HEK293 (cell line): ENCODE results near the gene MINDY1.
A peak's percentile ranks its signal among the peaks of the same experiment; 100 is the strongest.

Source experiments
- CTCF ChIA-PET: fragments of 350-600 bp; formaldehyde crosslinking; extraction: SDS; loops from one replicate; lab custom pipeline; 2021; ENCODE audit warnings: antibody characterized with exemption; lab: Yijun Ruan, JAX
- POLR2A ChIA-PET: fragments of 300-600 bp; formaldehyde crosslinking; extraction: SDS; loops from one replicate; lab custom pipeline; 2020; ENCODE audit warnings: antibody characterized with exemption, inconsistent platforms; lab: Yijun Ruan, JAX
- H3K27ac ChIP-seq: fragments of 200-500 bp; sonication (Bioruptor generic); 2 replicates; pipeline ENCODE4 v1.5.1; 2014; ENCODE audit warnings: low read depth, low read length, control low read depth, inconsistent platforms; ENCODE audit errors: extremely low read depth
- H3K36me3 ChIP-seq, 2 experiments: fragments of 200-500 bp in 1 of 2; sonication (Bioruptor generic) in 1 of 2; 1 replicate in 1 of 2; 2 replicates in 1 of 2; pipeline ENCODE4 v1.5.1; 2014 to 2017; ENCODE audit warnings: inconsistent platforms in 2 of 2, low read length in 2 of 2; ENCODE audit not compliant: control insufficient read depth in 2 of 2, insufficient read depth in 1 of 2
- H3K4me1 ChIP-seq: fragments of 200-500 bp; sonication (Bioruptor generic); 2 replicates; pipeline ENCODE4 v1.5.1; 2014; ENCODE audit warnings: mild to moderate bottlenecking, low read length, inconsistent platforms; ENCODE audit not compliant: control insufficient read depth, insufficient read depth
- H3K4me3 ChIP-seq: 2 replicates; pipeline ENCODE4 v1.5.1; 2011; ENCODE audit warnings: low read depth, mild to moderate bottlenecking, control low read depth, low read length, moderate library complexity
- H3K9me3 ChIP-seq: fragments of 200-500 bp; sonication (Bioruptor generic); 2 replicates; pipeline ENCODE4 v1.5.1; 2014; ENCODE audit warnings: low read depth, low read length, inconsistent platforms; ENCODE audit not compliant: control insufficient read depth, insufficient read depth
- ATF2 ChIP-seq: fragments of 450-650 bp; formaldehyde crosslinking; IDR thresholded peaks from 2 replicates; pipeline ENCODE4 v1.5.1; 2016; ENCODE audit warnings: missing biosample characterization, missing genetic modification characterization, low read depth
- PATZ1 ChIP-seq: fragments of 450-650 bp; formaldehyde crosslinking; IDR thresholded peaks from 2 replicates; pipeline ENCODE4 v1.5.1; 2016; ENCODE audit warnings: missing biosample characterization, missing genetic modification characterization
- PRDM6 ChIP-seq: fragments of 450-650 bp; formaldehyde crosslinking; IDR thresholded peaks from 2 replicates; pipeline ENCODE4 v1.5.1; 2017; ENCODE audit warnings: missing biosample characterization, missing genetic modification characterization
- RBAK ChIP-seq: fragments of 450-650 bp; formaldehyde crosslinking; IDR thresholded peaks from 2 replicates; pipeline ENCODE4 v1.5.1; 2016; ENCODE audit warnings: missing biosample characterization, missing genetic modification characterization
- SCRT2 ChIP-seq: fragments of 450-650 bp; formaldehyde crosslinking; IDR thresholded peaks from 2 replicates; pipeline ENCODE4 v1.5.1; 2016; ENCODE audit warnings: missing biosample characterization, missing genetic modification characterization
- SP2 ChIP-seq: fragments of 450-650 bp; formaldehyde crosslinking; IDR thresholded peaks from 2 replicates; pipeline ENCODE4 v1.5.1; 2016; ENCODE audit warnings: missing biosample characterization, missing genetic modification characterization
- SP7 ChIP-seq: fragments of 450-650 bp; formaldehyde crosslinking; IDR thresholded peaks from 2 replicates; pipeline ENCODE4 v1.5.1; 2016; ENCODE audit warnings: missing biosample characterization, missing genetic modification characterization
- ZBTB10 ChIP-seq: fragments of 450-650 bp; formaldehyde crosslinking; IDR thresholded peaks from 2 replicates; pipeline ENCODE4 v1.5.1; 2016; ENCODE audit warnings: missing biosample characterization, missing genetic modification characterization
- ZBTB26 ChIP-seq: fragments of 450-650 bp; formaldehyde crosslinking; optimal IDR thresholded peaks from 2 replicates; pipeline ENCODE3; 2016; ENCODE audit warnings: missing biosample characterization, mild to moderate bottlenecking, missing genetic modification characterization
- ZBTB44 ChIP-seq: fragments of 450-650 bp; IDR thresholded peaks from 2 replicates; pipeline ENCODE4 v1.5.1; 2018; ENCODE audit warnings: missing biosample characterization, mild to moderate bottlenecking, missing genetic modification characterization
- ZBTB8A ChIP-seq: fragments of 450-650 bp; formaldehyde crosslinking; IDR thresholded peaks from 2 replicates; pipeline ENCODE4 v1.5.1; 2016; ENCODE audit warnings: missing biosample characterization, missing genetic modification characterization
- ZNF174 ChIP-seq: fragments of 450-650 bp; formaldehyde crosslinking; IDR thresholded peaks from 2 replicates; pipeline ENCODE4 v1.5.0; 2017; ENCODE audit warnings: missing biosample characterization, mild to moderate bottlenecking, missing genetic modification characterization
- ZNF302 ChIP-seq: fragments of 450-650 bp; formaldehyde crosslinking; IDR thresholded peaks from 2 replicates; pipeline ENCODE4 v1.5.1; 2016; ENCODE audit warnings: missing biosample characterization, missing genetic modification characterization, low read depth
- ZNF341 ChIP-seq: fragments of 450-650 bp; formaldehyde crosslinking; IDR thresholded peaks from 2 replicates; pipeline ENCODE4; 2016; ENCODE audit warnings: low read depth, missing biosample characterization, missing genetic modification characterization
- ZNF488 ChIP-seq: fragments of 450-650 bp; formaldehyde crosslinking; IDR thresholded peaks from 2 replicates; pipeline ENCODE4 v1.5.1; 2016; ENCODE audit warnings: missing biosample characterization, missing genetic modification characterization
- ZNF510 ChIP-seq: fragments of 450-650 bp; formaldehyde crosslinking; IDR thresholded peaks from 2 replicates; pipeline ENCODE4 v1.5.1; 2018; ENCODE audit warnings: mild to moderate bottlenecking, missing genetic modification characterization, missing biosample characterization; ENCODE audit not compliant: insufficient replicate concordance
- ZNF560 ChIP-seq: fragments of 450-650 bp; formaldehyde crosslinking; IDR thresholded peaks from 2 replicates; pipeline ENCODE4 v1.5.1; 2017; ENCODE audit warnings: missing biosample characterization, missing genetic modification characterization, borderline replicate concordance
- ZSCAN16 ChIP-seq: fragments of 450-650 bp; formaldehyde crosslinking; IDR thresholded peaks from 2 replicates; pipeline ENCODE4 v1.5.1; 2016; ENCODE audit warnings: missing biosample characterization, missing genetic modification characterization
- ZSCAN4 ChIP-seq: fragments of 450-650 bp; formaldehyde crosslinking; IDR thresholded peaks from 2 replicates; pipeline ENCODE4 v1.5.1; 2017; ENCODE audit warnings: missing biosample characterization, missing genetic modification characterization

Gene MINDY1

GRCh38 chr1:150981177-150981804, 25.4 kb downstream of the MINDY1 start:
- H3K27ac ChIP-seq = no peak overlapping the region
- H3K4me1 ChIP-seq = peaks cover 7% of the 10 kb centered on the region; the same call in 1 of the 2 replicates
- POLR2A ChIA-PET = interaction anchor here (0.6 to 1.3 kb wide), 5 partner anchors 11 to 362 kb away, joined by 4 to 7 read pairs (median 5); no protein-coding TSS in a partner anchor
- no peak overlapping the region for H3K4me3 ChIP-seq
- H3K9me3 ChIP-seq = no peaks in the 10 kb centered on the region
- H3K36me3 ChIP-seq = no peaks in the 10 kb centered on the region
- CTCF ChIA-PET = interaction anchor here (0.8 to 7.2 kb wide), 13 partner anchors 10 to 726 kb away, joined by 3 to 65 read pairs (median 4); partner anchors contain the start of gene MINDY1
- TF ChIP-seq ZBTB44 (tag by site-specific recombination) (peak; percentile 94), ZNF174 (tag by site-specific recombination) (no peak), ZSCAN16 (tag by site-specific recombination) (no peak), ATF2 (tag by site-specific recombination) (no peak), ZSCAN4 (tag by site-specific recombination) (0 out of 2 replicates have a peak, but pooled peaks have one; percentile 7), SP2 (tag by site-specific recombination) (peak; percentile 66), ZNF341 (tag by site-specific recombination) (peak; percentile 55; the same call in 1 of the 2 replicates), ZNF560 (no peak), ZBTB8A (tag by site-specific recombination) (peak; percentile 50; the same call in 1 of the 2 replicates), RBAK (tag by site-specific recombination) (no peak), SP7 (peak; percentile 13; the same call in 1 of the 2 replicates), ZNF302 (tag by site-specific recombination) (no peak), PATZ1 (tag by site-specific recombination) (peak; percentile 53), PRDM6 (tag by site-specific recombination) (no peak), ZBTB10 (tag by site-specific recombination) (no peak), ZBTB26 (tag by site-specific recombination) (no peak), SCRT2 (peak; percentile 88), ZNF488 (tag by site-specific recombination) (no peak), ZNF510 (no peak)
